ENCODE results near the gene LSG1.

Gene LSG1

GRCh38 chr3:194661374-194661773 is 10.6 kb downstream of the LSG1 start:
- H3K4me2 ChIP-seq (ENCODE audit: low read length), result no peak overlapping the region
- H4K20me1 ChIP-seq (ENCODE audit: control insufficient read depth, insufficient read depth, low read depth, low read length), result peaks cover 3% of the 10 kb centered on the region; the same call in 1 of the 2 replicates
- H3K9me2 ChIP-seq (replicated peaks; ENCODE audit: control insufficient read depth, low read length), result no peaks in the 10 kb centered on the region
- TF ChIP-seq EZH2phosphoT487 (IDR thresholded peaks at IDR 0.05; ENCODE audit: borderline replicate concordance, low read length) (no peak), CTCF (IDR thresholded peaks at IDR 0.05; ENCODE audit: low read depth, low read length, poor library complexity, severe bottlenecking) (no peak)
- no peaks in the 10 kb centered on the region for H3K4me1 ChIP-seq (ENCODE audit: control insufficient read depth, low read length)
- peaks cover 78% of the 10 kb centered on the region for H3K36me3 ChIP-seq (ENCODE audit: control insufficient read depth, low read length)
- H3K79me2 ChIP-seq (ENCODE audit: control insufficient read depth, low read length), result 0 out of 2 replicates have a peak, but pooled peaks cover 2% of the 10 kb centered on the region
- H3K9me3 ChIP-seq (ENCODE audit: control insufficient read depth, insufficient read depth, low read length), result no peaks in the 10 kb centered on the region
- no peaks in the 10 kb centered on the region for H3K27me3 ChIP-seq (ENCODE audit: control insufficient read depth, low read length)
- H3K4me3 ChIP-seq (ENCODE audit: low read length), result no peak overlapping the region
- H3K27ac ChIP-seq (ENCODE audit: low read depth, low read length), result no peak overlapping the region
- no peaks in the 10 kb centered on the region for H3F3A ChIP-seq (ENCODE audit: control insufficient read depth, insufficient read depth)

GRCh38 chr3:194659778-194660177 is 12.2 kb downstream of the LSG1 start:
- H4K20me1 ChIP-seq (ENCODE audit: control insufficient read depth, insufficient read depth, low read depth, low read length), result no peaks in the 10 kb centered on the region
- H3K36me3 ChIP-seq (ENCODE audit: control insufficient read depth, low read length), result peaks cover 68% of the 10 kb centered on the region
- TF ChIP-seq CTCF (IDR thresholded peaks at IDR 0.05; ENCODE audit: low read depth, low read length, poor library complexity, severe bottlenecking) (no peak), EZH2phosphoT487 (IDR thresholded peaks at IDR 0.05; ENCODE audit: borderline replicate concordance, low read length) (no peak)
- H3K27ac ChIP-seq (ENCODE audit: low read depth, low read length), result no peak overlapping the region
- H3K4me2 ChIP-seq (ENCODE audit: low read length), result no peak overlapping the region
- no peaks in the 10 kb centered on the region for H3F3A ChIP-seq (ENCODE audit: control insufficient read depth, insufficient read depth)
- no peaks in the 10 kb centered on the region for H3K4me1 ChIP-seq (ENCODE audit: control insufficient read depth, low read length)
- 0 out of 2 replicates have a peak, but pooled peaks cover 7% of the 10 kb centered on the region for H3K79me2 ChIP-seq (ENCODE audit: control insufficient read depth, low read length)
- no peaks in the 10 kb centered on the region for H3K9me2 ChIP-seq (replicated peaks; ENCODE audit: control insufficient read depth, low read length)
- H3K9me3 ChIP-seq (ENCODE audit: control insufficient read depth, insufficient read depth, low read length), result no peaks in the 10 kb centered on the region
- H3K4me3 ChIP-seq (ENCODE audit: low read length), result no peak overlapping the region
- H3K27me3 ChIP-seq (ENCODE audit: control insufficient read depth, low read length), result no peaks in the 10 kb centered on the region

- no peaks in the 10 kb centered on the region for H3K9me2 ChIP-seq (replicated peaks; ENCODE audit: control insufficient read depth, low read length)
- H3K4me1 ChIP-seq (ENCODE audit: control insufficient read depth, low read length), result no peaks in the 10 kb centered on the region
- no peak overlapping the region for H3K4me2 ChIP-seq (ENCODE audit: low read length)
- peaks cover 71% of the 10 kb centered on the region for H3K36me3 ChIP-seq (ENCODE audit: control insufficient read depth, low read length)
- no peaks in the 10 kb centered on the region for H3F3A ChIP-seq (ENCODE audit: control insufficient read depth, insufficient read depth)
- no peak overlapping the region for H3K4me3 ChIP-seq (ENCODE audit: low read length)
- no peaks in the 10 kb centered on the region for H3K27me3 ChIP-seq (ENCODE audit: control insufficient read depth, low read length)
- no peak for TF ChIP-seq EZH2phosphoT487 (IDR thresholded peaks at IDR 0.05; ENCODE audit: borderline replicate concordance, low read length)
- TF ChIP-seq CTCF (IDR thresholded peaks at IDR 0.05; ENCODE audit: low read depth, low read length, poor library complexity, severe bottlenecking), result no peak
- no peak overlapping the region for H3K27ac ChIP-seq (ENCODE audit: low read depth, low read length)
- no peaks in the 10 kb centered on the region for H4K20me1 ChIP-seq (ENCODE audit: control insufficient read depth, insufficient read depth, low read depth, low read length)
- no peaks in the 10 kb centered on the region for H3K9me3 ChIP-seq (ENCODE audit: control insufficient read depth, insufficient read depth, low read length)
- H3K79me2 ChIP-seq (ENCODE audit: control insufficient read depth, low read length), result 0 out of 2 replicates have a peak, but pooled peaks cover 8% of the 10 kb centered on the region
Observed at GRCh38 chr3:194658477-194659242, 13.3 kb downstream of the LSG1 start.

Data from DOHH2 (cell line).